ENCODE data around the gene SF3A1. TPM values are rescaled to one million over a fixed set of nuclear protein-coding genes. Genes with fewer than 3 reads are reported as not detected.

Gene SF3A1
- total and polyA plus RNA-seq, 2 of the 13 experiments (the other 11 are each of a cell fraction or from before 2014, with no cell fraction given), result 10.0 to 22.0 TPM

DNA sequence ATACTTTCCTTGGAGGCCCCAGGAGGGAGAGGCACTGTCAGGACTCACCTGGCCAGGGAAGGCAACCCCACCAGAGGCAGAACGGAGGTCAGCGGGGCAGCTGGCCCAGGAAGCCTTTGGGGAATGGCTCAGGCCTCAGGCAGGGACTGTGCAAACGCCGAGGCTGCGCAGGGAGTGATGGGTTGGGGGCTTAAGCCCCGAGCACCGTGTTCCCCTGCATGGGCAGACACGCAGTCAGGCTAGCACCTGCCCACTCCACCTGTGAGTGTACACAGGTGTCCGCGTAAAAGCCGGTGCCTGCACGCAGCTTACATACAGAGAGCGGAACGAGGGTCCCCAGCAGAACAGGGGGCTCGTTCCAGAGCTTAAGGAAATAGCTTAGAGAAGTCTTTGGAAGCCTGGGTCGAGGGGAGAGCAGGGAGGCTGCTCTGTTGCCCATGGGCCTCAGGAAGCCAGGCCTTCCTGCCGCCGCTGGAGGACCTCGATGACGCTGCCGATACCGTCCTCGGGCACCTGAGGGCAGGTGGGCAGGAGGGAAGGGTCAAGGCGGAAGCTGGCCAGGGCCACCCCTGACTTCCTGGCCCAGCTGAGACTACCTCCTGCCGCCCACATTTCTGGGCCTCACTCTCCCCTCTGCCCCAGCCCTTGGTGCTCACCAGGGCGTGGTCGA is 71.4 kb downstream of the SF3A1 start:
- no peaks in the 10 kb centered on the region for H4K20me1 ChIP-seq (ENCODE audit: insufficient read depth, low read length)
- no TSS peak for BruUV-seq (replicated peaks)
- H2AFZ ChIP-seq (ENCODE audit: low read length), result no peak overlapping the region
- no peak for ATAC-seq
- in situ Hi-C loops (cut with HindIII; ENCODE audit: extremely low pct_ligation_motif_present, low pct_unique_long_range_greater_than_20kb) (loop anchor here (5.0 kb wide), 1 partner anchor 102 kb away; the partner anchor contains the start of gene RNF215), intact Hi-C loops (cut with micrococcal nuclease; ENCODE audit: unreplicated experiment) (no loop called here)
- H3K9ac ChIP-seq (ENCODE audit: insufficient read depth, low read depth, low read length), result no peak overlapping the region
- no peak for FAIRE-seq
- H3K4me1 ChIP-seq (ENCODE audit: insufficient read depth, low read length), result peaks cover 17% of the 10 kb centered on the region
- ChIA-PET CTCF (ENCODE audit: low intra/inter-chr PET ratio, low total read pairs) (interaction anchor here (4.0 kb wide), 1 partner anchor 22 kb away, joined by 20 read pairs; no protein-coding TSS in a partner anchor), POLR2A (no interaction called here)
- no peaks in the 10 kb centered on the region for H3K36me3 ChIP-seq (replicated peaks in 1 of 2; ENCODE audit: control insufficient read depth in 1 of 2, insufficient read depth in 2 of 2, low read length in 2 of 2)
- no peak overlapping the region for H3K27ac ChIP-seq (ENCODE audit: extremely low read length, insufficient read depth, low read length)
- no peaks in the 10 kb centered on the region for H3K9me3 ChIP-seq (ENCODE audit: low read length)
- DNase-seq (ENCODE audit: low spot score), result no peak
- 80% methylated on average over 18 of the region's 27 CpGs for WGBS (ENCODE audit: low lambda C conversion rate)
- no peaks in the 10 kb centered on the region for H3K79me2 ChIP-seq (ENCODE audit: insufficient read depth, low read length)
- no peak overlapping the region for H3K4me3 ChIP-seq (replicated peaks in 1 of 3; ENCODE audit: insufficient read depth in 1 of 3, low read depth in 2 of 3, low read length in 3 of 3)
- no peaks in the 10 kb centered on the region; a peak in 1 of 5 replicates for H3K27me3 ChIP-seq (ENCODE audit: control insufficient read depth in 1 of 2, insufficient read depth in 2 of 2, low read length in 2 of 2)
- no peak for TF ChIP-seq NFKBIZ (CRISPR knock-in tag; IDR thresholded peaks at IDR 0.05)
- TF ChIP-seq GFI1 (CRISPR knock-in tag; IDR thresholded peaks at IDR 0.05; ENCODE audit: borderline replicate concordance), result no peak
- TF ChIP-seq JUN (CRISPR knock-in tag; IDR thresholded peaks at IDR 0.05), result no peak
- no peak for TF ChIP-seq HOXA9 (CRISPR knock-in tag; IDR thresholded peaks at IDR 0.05; ENCODE audit: borderline replicate concordance)
- no peak for TF ChIP-seq HNRNPLL (IDR thresholded peaks at IDR 0.05; ENCODE audit: low read depth, low read length, poor library complexity, severe bottlenecking)
- no peak for TF ChIP-seq HES4 (CRISPR knock-in tag; IDR thresholded peaks at IDR 0.05; ENCODE audit: borderline replicate concordance)
- no peak for TF ChIP-seq HNRNPK (IDR thresholded peaks at IDR 0.05; ENCODE audit: low read depth, low read length, poor library complexity, severe bottlenecking)
- TF ChIP-seq HIVEP1 (CRISPR knock-in tag; IDR thresholded peaks at IDR 0.05), result no peak
- H3K4me2 ChIP-seq (ENCODE audit: low read depth, low read length), result no peak overlapping the region

DNA sequence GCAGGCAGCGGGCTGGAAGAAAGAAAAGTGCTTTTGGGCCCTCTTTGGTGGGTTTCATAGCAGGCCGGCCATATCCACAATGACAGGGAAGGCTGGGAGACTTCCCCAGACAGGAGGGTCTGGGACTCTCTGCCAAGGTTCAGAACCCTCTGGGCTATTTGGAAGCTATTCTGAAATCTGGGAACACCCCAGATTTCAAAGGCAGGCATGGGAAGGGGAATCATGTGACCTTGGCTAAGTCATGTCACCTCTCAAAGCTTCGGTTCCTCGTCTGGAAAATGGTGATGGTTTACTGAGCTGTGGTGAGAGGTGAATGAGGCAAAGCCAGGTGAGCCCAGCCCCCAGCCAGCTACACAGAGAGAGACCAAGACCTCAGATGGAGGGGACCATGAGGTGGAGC is 72.0 kb downstream of the SF3A1 start:
- intact Hi-C loops (cut with micrococcal nuclease; ENCODE audit: unreplicated experiment), result no loop called here
- H3K4me2 ChIP-seq (ENCODE audit: low read depth, low read length), result no peak overlapping the region
- peaks cover 12% of the 10 kb centered on the region for H3K4me1 ChIP-seq (ENCODE audit: insufficient read depth, low read length)
- whole genome bisulfite sequencing (ENCODE audit: low lambda C conversion rate), result 95% methylated on average over 2 of the region's 4 CpGs
- ChIA-PET POLR2A (no interaction called here), CTCF (ENCODE audit: low intra/inter-chr PET ratio, low total read pairs) (interaction anchor here (4.0 kb wide), 1 partner anchor 22 kb away, joined by 20 read pairs; no protein-coding TSS in a partner anchor)
- no TSS peak for BruUV-seq (replicated peaks)
- no peak overlapping the region for H3K27ac ChIP-seq (ENCODE audit: extremely low read length, insufficient read depth, low read length)
- no peak overlapping the region for H2AFZ ChIP-seq (ENCODE audit: low read length)
- no peak for ATAC-seq
- no peaks in the 10 kb centered on the region; a peak in 1 of 5 replicates for H3K27me3 ChIP-seq (ENCODE audit: control insufficient read depth in 1 of 2, insufficient read depth in 2 of 2, low read length in 2 of 2)
- FAIRE-seq, result no peak
- in situ Hi-C loops (cut with HindIII; ENCODE audit: extremely low pct_ligation_motif_present, low pct_unique_long_range_greater_than_20kb), result loop anchor here (5.0 kb wide), 1 partner anchor 103 kb away; the partner anchor contains the start of gene RNF215
- H3K79me2 ChIP-seq (ENCODE audit: insufficient read depth, low read length), result no peaks in the 10 kb centered on the region
- TF ChIP-seq SKI (IDR thresholded peaks at IDR 0.05; ENCODE audit: partially characterized antibody) (no peak), ZNF34 (CRISPR knock-in tag; IDR thresholded peaks at IDR 0.05; ENCODE audit: borderline replicate concordance) (no peak), SATB2 (CRISPR knock-in tag; IDR thresholded peaks at IDR 0.05) (no peak), ZNF784 (CRISPR knock-in tag; IDR thresholded peaks at IDR 0.05; ENCODE audit: borderline replicate concordance) (no peak), ZNF550 (CRISPR knock-in tag; IDR thresholded peaks at IDR 0.05; ENCODE audit: borderline replicate concordance) (no peak), ZNF737 (CRISPR knock-in tag; IDR thresholded peaks at IDR 0.05; ENCODE audit: borderline replicate concordance) (no peak)
- TF ChIP-seq, protein P1, sequence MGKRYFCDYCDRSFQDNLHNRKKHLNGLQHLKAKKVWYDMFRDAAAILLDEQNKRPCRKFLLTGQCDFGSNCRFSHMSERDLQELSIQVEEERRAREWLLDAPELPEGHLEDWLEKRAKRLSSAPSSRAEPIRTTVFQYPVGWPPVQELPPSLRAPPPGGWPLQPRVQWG (CRISPR knock-in tag; IDR thresholded peaks at IDR 0.05; ENCODE audit: borderline replicate concordance, low read depth), result no peak
- DNase-seq (ENCODE audit: low spot score), result no peak
- no peaks in the 10 kb centered on the region for H3K36me3 ChIP-seq (replicated peaks in 1 of 2; ENCODE audit: control insufficient read depth in 1 of 2, insufficient read depth in 2 of 2, low read length in 2 of 2)
- no peak overlapping the region for H3K4me3 ChIP-seq (replicated peaks in 1 of 3; ENCODE audit: insufficient read depth in 1 of 3, low read depth in 2 of 3, low read length in 3 of 3)
- H3K9ac ChIP-seq (ENCODE audit: insufficient read depth, low read depth, low read length), result no peak overlapping the region
- H4K20me1 ChIP-seq (ENCODE audit: insufficient read depth, low read length), result no peaks in the 10 kb centered on the region
- no peaks in the 10 kb centered on the region for H3K9me3 ChIP-seq (ENCODE audit: low read length)
